ENCODE data around the gene SEMA4D.

Gene SEMA4D

GRCh38 chr9:89427621-89428221, 70.2 kb downstream of the SEMA4D start:
- no peak for DNase-seq

- DNase-seq: no peak
Measured at GRCh38 chr9:89426384-89426961, 71.4 kb downstream of the SEMA4D start.

GRCh38 chr9:89425921-89426383, 72.0 kb downstream of the SEMA4D start:
- no peak for DNase-seq

DNA sequence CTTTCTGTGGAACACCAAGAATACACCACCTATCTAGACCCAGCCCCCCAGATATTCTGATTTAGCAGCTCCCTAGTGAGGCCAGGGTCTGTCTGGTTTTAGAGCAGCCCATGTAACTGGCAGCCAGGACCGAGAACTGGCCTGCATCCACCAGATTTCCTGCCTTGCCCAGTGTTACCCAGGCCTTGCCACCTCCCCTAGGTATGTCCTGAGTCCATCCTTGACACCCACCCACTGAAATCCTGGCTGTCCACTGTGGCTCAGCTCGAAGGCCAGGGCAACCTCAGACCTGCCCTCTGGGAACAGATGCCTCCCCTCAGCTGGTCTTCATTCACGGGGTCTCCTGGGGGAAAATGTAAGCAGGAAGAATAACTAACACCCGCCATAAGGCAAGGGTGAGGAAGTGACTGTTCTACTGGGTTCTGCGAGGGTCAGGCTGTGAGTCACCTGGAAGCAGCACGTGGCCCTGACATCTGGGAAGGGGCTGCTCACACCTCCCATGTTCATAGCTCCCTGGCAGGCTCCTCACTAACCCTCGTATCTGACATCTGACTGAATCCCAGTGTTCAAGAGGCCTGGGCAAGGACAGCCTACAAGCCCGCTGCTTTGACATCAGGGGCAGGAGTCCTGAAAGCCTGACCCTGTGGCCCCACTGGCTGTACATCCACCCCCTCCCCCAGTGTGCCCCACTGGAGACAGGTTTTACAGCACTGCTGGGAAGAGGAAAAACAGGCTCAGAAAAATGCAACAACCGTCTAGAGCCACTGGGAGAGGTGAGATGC, 72.7 kb downstream of the SEMA4D start:
- no peak for DNase-seq

DNA sequence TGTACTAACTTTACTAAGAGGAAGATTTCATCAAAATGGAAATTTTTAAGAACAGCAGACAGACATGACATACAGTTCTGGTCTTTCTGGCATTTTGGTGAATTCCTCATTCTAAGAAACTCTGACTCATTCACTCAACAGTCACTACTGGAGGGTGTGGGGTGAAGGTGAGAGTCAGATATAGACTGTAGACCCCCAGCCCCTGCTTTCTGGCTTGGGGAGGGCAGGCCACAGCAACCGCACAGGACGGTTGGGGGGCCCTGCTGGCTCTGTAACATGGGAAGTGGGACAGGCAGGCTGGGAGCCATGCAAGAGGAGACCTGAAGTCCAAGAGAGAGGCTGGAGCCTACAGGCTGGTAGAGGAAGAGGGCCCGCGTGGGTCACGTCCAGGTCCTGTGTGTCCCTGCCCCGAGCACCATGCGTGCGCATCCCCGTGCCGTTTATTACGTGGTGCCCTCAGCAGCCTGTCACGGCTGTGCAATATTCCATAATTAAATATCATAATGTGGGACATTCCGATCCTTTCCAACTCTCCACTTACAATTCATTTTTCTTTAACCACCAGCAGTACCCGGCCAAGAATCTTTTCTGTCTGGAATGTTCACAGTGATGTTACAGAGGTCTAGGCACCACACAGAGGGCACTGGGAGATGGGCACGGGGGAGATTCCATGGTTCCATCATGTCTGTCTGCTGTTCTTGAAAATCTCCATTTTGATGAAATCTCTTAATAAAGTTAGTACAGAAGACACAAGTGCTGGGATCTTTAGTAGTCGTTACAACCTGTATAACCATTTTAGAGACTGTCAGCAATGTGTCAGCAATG, 75.5 kb downstream of the SEMA4D start:
- peak; percentile 11 for DNase-seq

DNA sequence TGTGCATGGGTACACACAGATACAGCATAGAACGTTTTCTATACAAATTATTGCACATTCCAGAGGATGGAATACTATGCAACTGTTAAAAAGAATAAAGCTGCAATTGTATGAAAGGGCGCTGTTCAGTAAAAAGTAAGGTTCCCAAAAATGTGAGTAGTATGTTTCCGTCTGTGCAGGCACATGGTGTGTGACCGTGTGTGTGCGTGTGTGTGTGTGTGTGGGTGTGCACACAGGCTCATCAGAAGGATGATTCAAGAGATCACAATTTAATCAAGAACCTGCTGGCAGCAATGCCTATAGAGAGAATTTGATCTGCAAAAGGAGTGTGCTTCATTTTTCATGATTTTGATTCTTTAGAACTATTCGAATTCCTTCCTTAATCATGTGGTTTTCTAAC, 76.3 kb downstream of the SEMA4D start:
- no peak for DNase-seq

GRCh38 chr9:89420397-89421178, 77.3 kb downstream of the SEMA4D start:
- DNase-seq: no peak

- no peak for DNase-seq
Measured at GRCh38 chr9:89419978-89420394, 77.9 kb downstream of the SEMA4D start.

GRCh38 chr9:89418882-89419640, 78.9 kb downstream of the SEMA4D start:
- no peak for DNase-seq

DNA sequence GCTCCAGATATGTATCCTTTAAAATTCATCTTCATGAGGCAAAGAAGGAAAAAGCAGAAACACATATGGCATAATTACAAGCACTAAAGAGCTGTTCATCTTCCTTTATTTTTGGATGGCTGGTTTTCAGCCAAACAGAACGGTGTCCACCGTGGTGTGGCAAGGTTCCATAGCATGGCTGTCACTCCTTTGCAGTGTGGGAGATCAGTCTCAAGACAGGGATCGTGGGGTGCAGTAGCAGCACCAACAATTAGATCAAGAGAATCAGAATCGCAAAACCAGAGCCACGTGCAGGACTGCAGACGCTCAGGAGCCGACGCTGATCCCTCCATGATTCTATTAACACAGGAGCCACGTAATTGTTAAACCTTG, 79.5 kb downstream of the SEMA4D start:
- DNase-seq: no peak

DNA sequence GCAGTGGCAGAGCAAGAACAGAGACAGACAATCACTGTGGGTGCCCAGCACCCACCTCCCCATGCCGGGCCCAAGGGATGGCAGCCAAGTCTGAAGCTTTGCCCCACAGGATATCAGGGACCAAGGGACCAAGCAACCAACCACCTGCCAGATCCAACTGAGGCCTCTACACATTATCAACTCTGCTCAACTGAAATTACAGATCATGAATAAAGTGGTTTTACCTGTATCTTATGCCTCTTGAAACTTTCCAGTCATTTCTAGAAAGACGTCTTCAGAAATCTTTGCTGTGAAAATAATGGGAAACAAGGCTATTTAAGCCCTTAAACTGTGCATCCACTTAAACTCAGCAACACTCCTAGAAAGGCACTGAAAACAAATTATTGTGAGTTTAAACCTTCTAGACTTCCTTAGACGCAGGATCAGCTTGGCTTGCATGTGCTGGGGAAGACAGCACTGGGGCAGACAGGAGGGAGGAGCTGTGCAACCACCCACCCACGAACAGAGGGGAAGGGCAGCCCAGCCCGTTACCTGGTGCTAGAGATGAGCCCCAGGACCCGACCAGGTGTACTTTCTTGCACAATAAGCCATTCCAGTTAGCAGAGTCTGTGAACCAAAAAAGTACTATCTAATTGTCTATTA, 80.0 kb downstream of the SEMA4D start:
- no peak for DNase-seq

DNA sequence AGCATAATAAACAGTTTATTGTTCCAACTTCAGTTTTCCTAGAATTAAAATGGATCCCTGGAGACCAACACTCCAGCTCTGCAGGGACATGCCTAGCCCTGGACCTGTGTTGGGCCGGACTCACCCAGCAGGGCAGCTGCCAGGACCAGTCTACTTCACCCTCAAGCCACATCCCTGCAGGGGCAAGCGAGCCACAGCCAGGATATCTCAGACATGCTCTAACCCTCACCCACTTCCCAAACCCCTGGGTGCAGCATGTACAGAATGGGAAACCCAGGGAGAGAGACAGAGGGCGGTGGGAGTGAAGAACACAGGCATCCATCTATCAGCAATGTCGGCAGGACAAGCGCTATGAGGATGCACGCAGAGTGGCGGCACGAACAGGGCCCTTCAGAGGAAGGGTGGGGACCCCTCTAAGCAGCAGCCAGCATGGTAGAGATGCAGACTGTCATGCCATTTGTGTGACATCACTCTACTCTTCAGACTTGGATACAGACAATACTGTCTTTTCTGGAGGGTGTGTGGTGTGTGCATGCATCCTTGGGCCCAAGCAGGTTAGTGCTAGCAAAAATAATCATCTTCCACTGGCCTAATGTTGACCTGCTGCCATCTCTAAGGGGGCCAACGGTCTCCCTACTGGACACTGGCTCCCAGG, 83.1 kb downstream of the SEMA4D start:
- no peak for DNase-seq

GRCh38 chr9:89413963-89414638, 83.8 kb downstream of the SEMA4D start:
- no peak for DNase-seq

DNA sequence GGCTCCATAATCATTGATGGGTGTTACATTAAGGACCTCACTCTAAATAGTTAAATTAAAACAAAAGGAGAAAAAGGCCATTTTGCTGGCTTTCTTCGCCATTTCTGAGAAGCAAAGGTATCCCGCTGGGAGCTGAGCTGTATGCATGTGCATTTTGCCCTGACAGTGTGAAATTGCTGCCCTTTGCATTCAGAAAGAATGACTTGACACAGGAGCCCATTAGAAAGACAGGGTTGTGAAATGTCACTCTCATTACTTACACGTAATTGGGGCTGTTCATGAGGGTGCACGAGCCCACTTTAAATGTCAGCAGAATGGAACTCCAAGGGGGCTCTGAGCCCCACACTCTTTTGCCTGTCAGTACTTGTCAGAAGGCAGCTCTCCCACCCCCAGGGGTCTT, 85.0 kb downstream of the SEMA4D start:
- no peak for DNase-seq

DNA sequence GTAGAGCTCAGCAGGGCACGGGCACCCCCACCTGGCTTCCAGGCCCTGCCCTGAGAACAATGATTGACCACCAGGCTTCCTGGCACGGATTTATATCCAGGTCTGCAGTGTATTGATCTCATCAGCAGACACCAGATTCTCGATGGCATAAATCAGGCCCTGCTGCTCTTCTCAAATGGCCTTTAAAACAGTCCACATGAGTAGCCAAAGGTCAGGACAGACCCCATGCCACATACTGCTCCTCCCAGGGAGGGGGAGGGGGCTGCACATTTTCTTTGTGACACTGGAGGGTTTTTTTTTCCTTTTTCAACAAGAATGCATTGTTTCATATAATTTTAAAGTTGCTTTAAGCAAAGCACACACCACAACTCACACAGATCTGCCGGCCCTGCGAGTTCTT, 85.4 kb downstream of the SEMA4D start:
- DNase-seq: no peak

DNA sequence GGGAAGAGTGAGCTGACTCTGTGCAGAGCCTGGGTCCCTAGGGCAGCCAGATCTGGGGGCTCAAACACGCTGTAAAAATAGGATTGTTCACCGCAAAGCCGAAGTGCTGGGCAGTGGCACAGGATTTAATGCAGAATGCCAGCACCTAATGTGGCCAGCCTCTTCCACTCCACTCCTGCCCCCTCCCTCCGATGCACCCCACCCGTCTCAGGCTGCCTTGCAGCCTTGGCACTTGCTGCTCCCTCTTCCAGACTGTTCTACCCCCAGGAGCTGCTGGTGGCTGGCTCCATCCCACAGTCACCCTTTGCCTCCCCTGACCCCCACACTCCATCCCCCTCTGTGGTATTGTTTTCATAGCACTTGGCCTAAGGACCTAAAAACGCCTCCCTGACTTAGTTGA, 86.2 kb downstream of the SEMA4D start:
- no peak for DNase-seq

- peak; percentile 3 for DNase-seq
Measured at GRCh38 chr9:89410641-89411350, 87.1 kb downstream of the SEMA4D start.

GRCh38 chr9:89410022-89410421, 87.9 kb downstream of the SEMA4D start:
- DNase-seq: no peak

DNA sequence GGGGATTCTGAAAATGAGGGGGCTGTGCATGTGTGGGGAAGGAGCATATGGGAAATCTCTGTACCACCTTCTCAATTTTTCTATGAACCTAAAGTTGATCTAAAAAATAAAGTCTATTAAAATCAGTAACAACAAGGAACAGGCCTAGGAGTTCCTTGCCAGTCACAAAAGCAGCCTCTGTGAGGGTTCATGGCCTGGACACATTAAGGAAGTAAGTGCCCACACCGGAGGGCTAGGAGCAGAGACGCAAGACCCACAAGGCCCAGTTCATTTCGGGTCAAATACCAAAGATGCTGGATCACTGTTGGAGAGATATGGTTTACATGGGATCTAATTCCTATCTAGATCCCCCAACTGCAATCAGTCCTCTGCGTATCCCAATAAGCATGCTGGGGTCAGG, 88.4 kb downstream of the SEMA4D start:
- no peak for DNase-seq
